Stomach (tissue), 9 donors: ENCODE measurements around the gene ABCA5. TPM values are rescaled to one million over a fixed set of nuclear protein-coding genes. Genes with fewer than 3 reads are reported as not detected.

ENCODE experiments used
- DNase-seq, 2 donors: peaks; one replicate each; pipeline versions ENCODE4 v3.0.0 to v3.0.0-alpha.2; 2013 to 2019
- H3K27ac ChIP-seq, 5 donors: fragments of 200-600 bp in 4 of 5; sonication (generic) in 4 of 5; one replicate each; pipeline ENCODE4 v1.5.1; 2013 to 2019; ENCODE audit warnings: mild to moderate bottlenecking in 1 of 5, moderate library complexity in 1 of 5
- H3K27me3 ChIP-seq, 3 donors: fragments of 200-600 bp; sonication (generic); one replicate each; pipeline ENCODE4 v1.5.1; 2017 to 2019; ENCODE audit warnings: mixed run types in 1 of 3
- H3K36me3 ChIP-seq, 4 donors: fragments of 200-600 bp; sonication (generic); 1 replicate in 3 of 4; 2 replicates in 1 of 4; pipeline ENCODE4 v1.5.1; 2016 to 2019
- H3K4me1 ChIP-seq, 4 donors: fragments of 200-600 bp; sonication (generic); one replicate each; pipeline ENCODE4 v1.5.1; 2016 to 2019
- H3K4me3 ChIP-seq, 4 donors: fragments of 200-600 bp; sonication (generic) in 3 of 4; one replicate each; pipeline ENCODE4 v1.5.1; 2016 to 2019; ENCODE audit warnings: mild to moderate bottlenecking in 1 of 4
- H3K9me3 ChIP-seq, 4 donors: fragments of 200-600 bp; sonication (generic); one replicate each; pipeline ENCODE4 v1.5.1; 2016 to 2019
- CTCF ChIP-seq, 7 experiments: fragments of 450-650 bp in 4 of 7; fragments of 200-600 bp in 3 of 7; sonication (generic) in 3 of 7; IDR thresholded peaks; one replicate each; pipeline ENCODE4 v1.5.1; 2016 to 2019; ENCODE audit warnings: antibody characterized with exemption in 7 of 7, control low read depth in 2 of 7, mild to moderate bottlenecking in 1 of 7
- EP300 ChIP-seq: sonication (generic); formaldehyde crosslinking; IDR thresholded peaks from one replicate; pipeline ENCODE4 v1.6.1; 2017; ENCODE audit warnings: antibody characterized with exemption
- POLR2A ChIP-seq, 4 donors: fragments of 450-650 bp; IDR thresholded peaks; one replicate each; pipeline ENCODE4 v1.6.1; 2016; ENCODE audit warnings: antibody characterized with exemption in 4 of 4, control low read depth in 2 of 4, mild to moderate bottlenecking in 1 of 4, moderate library complexity in 1 of 4
- POLR2AphosphoS5 ChIP-seq, 3 donors: sonication (generic); formaldehyde crosslinking; IDR thresholded peaks; one replicate each; pipeline ENCODE4 v1.6.1; 2016; ENCODE audit warnings: antibody characterized with exemption in 3 of 3
- WGBS, 5 donors: extraction: QIAGEN DNeasy Blood & Tissue Kit in 3 of 5; methylation state at CpG; one replicate each; pipeline versions ENCODE4 v1.1.5 to v1.1.7; 2013 to 2018; 5-methylcytosine and 5-hydroxymethylcytosine counted together
- intact Hi-C: fragments of 100-400 bp; cut with DNase I; formaldehyde crosslinking; loops from one replicate; pipeline ENCODE4 v1.15.1; 2023; ENCODE audit warnings: low total_unique reads
- polyA plus RNA-seq, 3 donors: library from polyadenylated mRNA; stranded (reverse); fragments of 200-250 nt; gene quantifications; one replicate each; pipeline ENCODE4 v1.2.3, GENCODE V29; 2013
- total RNA-seq, 5 donors: library from RNA; depleted of rRNA; stranded (reverse); fragments of >200 nt; gene quantifications; one replicate each; pipeline versions ENCODE4 v1.1.0 to v1.2.3, GENCODE V29; 2014 to 2016
- donor health status: healthy with polysubstance abuse.
- donor health status: Bipolar disorder and iron deficiency.
- donor health status: healthy.

The ABCA5 gene
- total and polyA plus RNA-seq, 8 donors, result 2.1 to 80.1 (median 29.7) TPM

GRCh38 chr17:69235338-69236058, 91.4 kb downstream of the ABCA5 start:
- WGBS, 5 donors, result 9 to 22% (median 16%) methylated on average over 1 of the region's 1 CpG
- H3K27ac ChIP-seq, result no peak overlapping the region

GRCh38 chr17:69232650-69233049, 94.3 kb downstream of the ABCA5 start:
- TF ChIP-seq POLR2AphosphoS5 (IDR thresholded peaks at IDR 0.05) (no peak), EP300 (no peak), POLR2A (IDR thresholded peaks at IDR 0.05) (no peak), CTCF (IDR thresholded peaks at IDR 0.05) (no peak)

More at GRCh38 chr17:69235338-69236058, 91.4 kb downstream of the ABCA5 start:
- intact Hi-C loops, result loop anchor here (5.0 kb wide), 1 partner anchor 458 kb away; no protein-coding TSS in a partner anchor
- Histone ChIP-seq H3K4me3 (no peak overlapping the region), H3K36me3 (peaks cover 0 to 4% (median 0%) of the 10 kb centered on the region in 4 donors), H3K9me3 (peaks cover 0 to 32% (median 4%) of the 10 kb centered on the region in 4 donors), H3K27me3 (no peaks in the 10 kb centered on the region), H3K4me1 (peaks cover 0 to 4% (median 0%) of the 10 kb centered on the region in 4 donors)
- peak; percentile 78 to 94 for DNase-seq
- TF ChIP-seq POLR2A (IDR thresholded peaks at IDR 0.05), result no peak
- TF ChIP-seq POLR2AphosphoS5 (IDR thresholded peaks at IDR 0.05), result peak in 1 of 3 donors; percentile 56
- TF ChIP-seq CTCF (IDR thresholded peaks at IDR 0.05), result peak in 5 of 7 experiments; percentile 20 to 79 (median 70)
- no peak for TF ChIP-seq EP300

GRCh38 chr17:69231521-69231920, 95.4 kb downstream of the ABCA5 start:
- H3K9me3 ChIP-seq, result peaks cover 0 to 36% (median 4%) of the 10 kb centered on the region in 4 donors
- H3K36me3 ChIP-seq, result no peaks in the 10 kb centered on the region
- DNase-seq, result no peak
- H3K27ac ChIP-seq, result no peak overlapping the region
- intact Hi-C loops, result no loop called here
- H3K4me3 ChIP-seq, result no peak overlapping the region
- WGBS, 5 donors, result 78 to 87% (median 86%) methylated on average over 1 of the region's 1 CpG
- peaks cover 0 to 4% (median 0%) of the 10 kb centered on the region in 4 donors for H3K4me1 ChIP-seq
- no peak for TF ChIP-seq POLR2A (IDR thresholded peaks at IDR 0.05)
- no peak for TF ChIP-seq EP300
- no peak for TF ChIP-seq CTCF (IDR thresholded peaks at IDR 0.05)
- TF ChIP-seq POLR2AphosphoS5 (IDR thresholded peaks at IDR 0.05), result no peak
- no peaks in the 10 kb centered on the region for H3K27me3 ChIP-seq

More at GRCh38 chr17:69232650-69233049, 94.3 kb downstream of the ABCA5 start:
- Histone ChIP-seq H3K27me3 (no peaks in the 10 kb centered on the region), H3K4me1 (peaks cover 0 to 4% (median 0%) of the 10 kb centered on the region in 4 donors), H3K36me3 (no peaks in the 10 kb centered on the region), H3K9me3 (peaks cover 0 to 36% (median 4%) of the 10 kb centered on the region in 4 donors), H3K4me3 (no peak overlapping the region), H3K27ac (no peak overlapping the region)
- intact Hi-C loops, result no loop called here
- no peak for DNase-seq

- TF ChIP-seq POLR2A (IDR thresholded peaks at IDR 0.05) (no peak), CTCF (IDR thresholded peaks at IDR 0.05) (no peak), EP300 (no peak), POLR2AphosphoS5 (IDR thresholded peaks at IDR 0.05) (no peak)
- intact Hi-C loops, result no loop called here
- WGBS, 5 donors, result 94 to 98% (median 95%) methylated on average over 3 of the region's 3 CpGs
These were observed 96.0 kb downstream of the ABCA5 start for GRCh38 chr17:69230939-69231338.

More at GRCh38 chr17:69230939-69231338, 96.0 kb downstream of the ABCA5 start:
- H3K9me3 ChIP-seq, result peaks cover 0 to 36% (median 4%) of the 10 kb centered on the region in 4 donors
- no peaks in the 10 kb centered on the region for H3K27me3 ChIP-seq
- no peak for DNase-seq
- H3K4me3 ChIP-seq, result no peak overlapping the region
- peaks cover 0 to 4% (median 0%) of the 10 kb centered on the region in 4 donors for H3K4me1 ChIP-seq
- H3K36me3 ChIP-seq, result no peaks in the 10 kb centered on the region
- no peak overlapping the region for H3K27ac ChIP-seq
